PC-9 (cell line): Measurements from ENCODE around the gene PPP1R1C. TPM values are rescaled to one million over a fixed set of nuclear protein-coding genes. Genes with fewer than 3 reads are reported as not detected.

Source experiments
- BruUV-seq: library from RNA; stranded (reverse); fragments of 400-500 nt; replicated peaks from 2 replicates; lab custom pipeline; 2021; lab: Mats Ljungman, UMichigan
- CTCF ChIA-PET: fragments of 300-600 bp; sonication (Branson Sonifier 250); formaldehyde crosslinking; loops from one replicate; lab custom pipeline; 2022; ENCODE audit warnings: antibody characterized with exemption; lab: Charles Lee
- POLR2A ChIA-PET: fragments of 300-600 bp; sonication (Branson Sonifier 250); formaldehyde crosslinking; loops from one replicate; lab custom pipeline; 2022; ENCODE audit warnings: antibody characterized with exemption; ENCODE audit not compliant: unreplicated experiment; lab: Charles Lee
- DNase-seq, 2 experiments: peaks; one replicate each; pipeline versions ENCODE4 v3.0.0 to v3.0.0-alpha.2; 2015 to 2022; ENCODE audit warnings: mixed read lengths in 1 of 2
- H2AFZ ChIP-seq: fragments of 200-600 bp; sonication (generic); 2 replicates; pipeline ENCODE4 v1.8.1; 2017; ENCODE audit warnings: antibody characterized with exemption
- H3F3A ChIP-seq: fragments of 200-600 bp; sonication (generic); 2 replicates; pipeline ENCODE4 v1.8.1; 2017; ENCODE audit warnings: antibody characterized with exemption, mild to moderate bottlenecking, low read depth; ENCODE audit not compliant: insufficient read depth
- H3K27ac ChIP-seq: fragments of 200-600 bp; sonication (generic); 2 replicates; pipeline ENCODE4 v1.6.1; 2016; ENCODE audit warnings: mixed run types
- H3K27me3 ChIP-seq: fragments of 200-600 bp; sonication (generic); 2 replicates; pipeline ENCODE4 v1.6.1; 2016; ENCODE audit warnings: low read depth, mixed run types; ENCODE audit not compliant: insufficient read depth
- H3K36me3 ChIP-seq: fragments of 200-600 bp; sonication (generic); 2 replicates; pipeline ENCODE4 v1.6.1; 2016; ENCODE audit warnings: low read depth, mixed run types
- H3K4me1 ChIP-seq: fragments of 200-600 bp; sonication (generic); replicated peaks from 2 replicates; pipeline ENCODE4 v1.6.1; 2016; ENCODE audit warnings: mixed run types; ENCODE audit not compliant: insufficient read depth
- H3K4me2 ChIP-seq: fragments of 200-600 bp; sonication (generic); 2 replicates; pipeline ENCODE4 v1.6.1; 2017; ENCODE audit warnings: mixed run types
- H3K4me3 ChIP-seq: fragments of 200-600 bp; sonication (generic); 2 replicates; pipeline ENCODE4 v1.6.1; 2016; ENCODE audit warnings: mixed run types
- H3K79me2 ChIP-seq: fragments of 200-600 bp; sonication (generic); 2 replicates; pipeline ENCODE4 v1.6.1; 2017; ENCODE audit warnings: low read depth, mixed run types
- H3K9me2 ChIP-seq: fragments of 200-600 bp; sonication (generic); 2 replicates; pipeline ENCODE4 v1.8.1; 2017; ENCODE audit warnings: mild to moderate bottlenecking; ENCODE audit not compliant: insufficient read depth
- H3K9me3 ChIP-seq: fragments of 200-600 bp; sonication (generic); 2 replicates; pipeline ENCODE4 v1.8.1; 2016; ENCODE audit warnings: low read depth; ENCODE audit not compliant: insufficient read depth
- H4K20me1 ChIP-seq: fragments of 200-600 bp; sonication (generic); 2 replicates; pipeline ENCODE4 v1.8.1; 2017; ENCODE audit not compliant: insufficient read depth
- CTCF ChIP-seq: fragments of 200-600 bp; sonication (generic); conservative IDR thresholded peaks from 2 replicates; pipeline ENCODE4 v1.6.1; 2017; ENCODE audit warnings: mixed run types, antibody characterized with exemption, mild to moderate bottlenecking, moderate library complexity
- EZH2 ChIP-seq: fragments of 200-600 bp; sonication (generic); IDR thresholded peaks from 2 replicates; pipeline ENCODE4 v1.8.0; 2017; ENCODE audit warnings: antibody characterized with exemption, low read depth
- intact Hi-C: fragments of 100-400 bp; cut with micrococcal nuclease; formaldehyde crosslinking; loops from one replicate; pipeline ENCODE4 v1.10.0; 2022; ENCODE audit not compliant: unreplicated experiment
- total RNA-seq: library from RNA; stranded (reverse); gene quantifications from 2 replicates; pipeline ENCODE4 v1.2.3, GENCODE V29; 2021

The PPP1R1C gene
- total RNA-seq, 1 experiment from 2014 or later: 27.5 TPM

DNA sequence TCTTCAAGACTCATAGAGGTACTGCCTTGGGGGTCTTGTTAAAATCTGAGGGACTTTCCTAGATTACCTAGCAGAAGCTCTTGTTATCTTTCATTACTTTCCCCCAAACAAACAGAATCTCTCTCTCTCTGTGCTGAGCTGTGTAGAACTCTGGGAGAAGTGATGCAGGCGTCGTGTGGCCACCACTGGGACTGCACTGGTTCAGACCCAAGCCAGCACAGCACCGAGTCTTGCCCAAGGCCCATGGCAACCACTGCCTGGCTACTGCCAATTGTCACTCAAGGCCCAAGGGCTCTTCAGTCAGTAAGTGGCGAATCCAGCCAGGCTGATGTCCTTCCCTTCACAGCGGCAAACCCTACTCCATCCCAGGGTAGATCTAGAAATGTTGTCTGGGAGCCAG, 28.6 kb downstream of the PPP1R1C start:
- ChIA-PET CTCF (no interaction called here), POLR2A (interaction anchor here (0.9 kb wide), 1 partner anchor 802 kb away, joined by 7 read pairs; no protein-coding TSS in a partner anchor)
- no peak overlapping the region for H2AFZ ChIP-seq

GRCh38 chr2:182015334-182016109, 29.9 kb downstream of the PPP1R1C start:
- Histone ChIP-seq H3K4me1 (peaks cover 13% of the 10 kb centered on the region; the same call in 1 of the 2 replicates), H3K9me2 (0 out of 2 replicates have a peak, but pooled peaks cover 4% of the 10 kb centered on the region), H3K4me3 (no peak overlapping the region), H3K36me3 (no peaks in the 10 kb centered on the region), H3K27me3 (no peaks in the 10 kb centered on the region), H3K27ac (no peak overlapping the region), H3K9me3 (0 out of 2 replicates have a peak, but pooled peaks cover 13% of the 10 kb centered on the region), H4K20me1 (no peaks in the 10 kb centered on the region), H3F3A (no peaks in the 10 kb centered on the region), H3K4me2 (no peak overlapping the region), H3K79me2 (no peaks in the 10 kb centered on the region), H2AFZ (no peak overlapping the region)
- no peak for TF ChIP-seq CTCF
- intact Hi-C loops: no loop called here
- ChIA-PET CTCF (no interaction called here), POLR2A (interaction anchor here (0.6 kb wide), 1 partner anchor 58 kb away, joined by 3 read pairs; no protein-coding TSS in a partner anchor)
- DNase-seq: no peak
- no TSS peak for BruUV-seq

More for the DNA sequence above, 28.6 kb downstream of the PPP1R1C start:
- no peak overlapping the region for H3K4me2 ChIP-seq
- no peaks in the 10 kb centered on the region for H3F3A ChIP-seq
- 0 out of 2 replicates have a peak, but pooled peaks cover 4% of the 10 kb centered on the region for H3K9me2 ChIP-seq
- no peaks in the 10 kb centered on the region for H3K27me3 ChIP-seq
- no TSS peak for BruUV-seq
- no peak for TF ChIP-seq EZH2
- no peak for TF ChIP-seq CTCF
- no peaks in the 10 kb centered on the region for H3K36me3 ChIP-seq
- peaks cover 11% of the 10 kb centered on the region; the same call in 1 of the 2 replicates for H3K4me1 ChIP-seq
- 0 out of 2 replicates have a peak, but pooled peaks cover 16% of the 10 kb centered on the region for H3K9me3 ChIP-seq
- no peaks in the 10 kb centered on the region for H3K79me2 ChIP-seq
- no peak overlapping the region for H3K27ac ChIP-seq
- no peak overlapping the region for H3K4me3 ChIP-seq
- H4K20me1 ChIP-seq: no peaks in the 10 kb centered on the region
- intact Hi-C loops: no loop called here
- DNase-seq: no peak

GRCh38 chr2:182018218-182018617, 32.6 kb downstream of the PPP1R1C start:
- ChIA-PET CTCF (no interaction called here), POLR2A (interaction anchor here (0.6 kb wide), 1 partner anchor 119 kb away, joined by 5 read pairs; no protein-coding TSS in a partner anchor)
- Histone ChIP-seq H3K36me3 (no peaks in the 10 kb centered on the region), H3K4me3 (no peak overlapping the region), H3K27me3 (no peaks in the 10 kb centered on the region), H3K9me3 (peaks cover 12% of the 10 kb centered on the region), H2AFZ (no peak overlapping the region), H4K20me1 (no peaks in the 10 kb centered on the region), H3K9me2 (0 out of 2 replicates have a peak, but pooled peaks cover 4% of the 10 kb centered on the region), H3K4me1 (peaks cover 18% of the 10 kb centered on the region), H3K27ac (0 out of 2 replicates have a peak overlapping the region, but pooled peaks have one; percentile 0), H3F3A (no peaks in the 10 kb centered on the region), H3K4me2 (no peak overlapping the region), H3K79me2 (no peaks in the 10 kb centered on the region)
- no peak for TF ChIP-seq EZH2
- TF ChIP-seq CTCF: no peak
- no TSS peak for BruUV-seq
- peak in 1 of 2 experiments; percentile 49 for DNase-seq
- intact Hi-C loops: no loop called here
